ENCODE results near the gene RMRP.

DNA sequence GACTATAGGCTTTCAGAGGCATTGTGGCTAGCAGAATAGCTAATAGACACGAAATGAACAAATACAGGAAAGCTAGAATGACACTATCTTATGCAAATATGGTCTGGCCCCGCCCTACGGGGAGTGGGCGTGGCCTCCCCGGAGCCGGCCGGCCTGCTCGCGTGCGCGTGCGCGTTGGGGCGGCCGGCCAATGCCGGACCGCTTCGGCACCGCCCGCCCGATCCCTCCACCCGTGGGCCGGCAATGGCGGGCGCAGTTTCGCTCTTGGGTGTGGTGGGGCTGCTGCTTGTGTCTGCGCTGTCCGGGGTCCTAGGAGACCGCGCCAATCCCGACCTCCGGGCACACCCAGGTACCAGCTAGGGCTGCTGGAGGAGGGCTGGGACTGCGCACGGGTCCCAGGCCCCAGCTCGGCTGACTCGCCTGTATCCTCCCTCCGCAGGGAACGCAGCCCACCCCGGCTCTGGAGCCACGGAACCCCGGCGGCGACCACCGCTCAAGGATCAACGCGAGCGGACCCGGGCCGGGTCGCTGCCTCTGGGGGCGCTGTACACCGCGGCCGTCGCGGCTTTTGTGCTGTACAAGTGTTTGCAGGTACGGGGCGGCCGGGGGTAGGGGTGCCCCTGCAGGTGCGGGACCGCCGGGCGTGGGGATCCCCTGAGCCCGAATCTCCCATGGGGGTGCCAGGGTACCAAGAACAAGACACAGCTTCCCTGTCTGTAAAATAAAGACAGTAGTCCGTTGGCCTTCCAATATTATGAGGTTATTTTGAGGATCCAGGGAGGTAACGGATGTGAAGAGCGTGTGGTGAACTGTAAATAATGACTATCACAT is 533 bp upstream of the RMRP start, which contains the start of gene CCDC107:
- TF ChIP-seq POLR2AphosphoS5 (IDR thresholded peaks at IDR 0.05; ENCODE audit: low read depth) (peak; percentile 68), CREB1 (CRISPR knock-in tag; IDR thresholded peaks at IDR 0.05; ENCODE audit: low read depth) (peak; percentile 32; the same call in 1 of the 2 replicates), CTCF (conservative IDR thresholded peaks at IDR 0.05; ENCODE audit: low read depth in 2 of 2) (peak; percentile 60 to 72), ETS1 (IDR thresholded peaks at IDR 0.05) (no peak), EZH2 (IDR thresholded peaks at IDR 0.05; ENCODE audit: low read depth, unreplicated experiment) (no peak), NANOG (IDR thresholded peaks at IDR 0.05; ENCODE audit: borderline replicate concordance) (no peak), ZNF462 (CRISPR knock-in tag; IDR thresholded peaks at IDR 0.05) (no peak)
- TF ChIP-seq, protein P1, sequence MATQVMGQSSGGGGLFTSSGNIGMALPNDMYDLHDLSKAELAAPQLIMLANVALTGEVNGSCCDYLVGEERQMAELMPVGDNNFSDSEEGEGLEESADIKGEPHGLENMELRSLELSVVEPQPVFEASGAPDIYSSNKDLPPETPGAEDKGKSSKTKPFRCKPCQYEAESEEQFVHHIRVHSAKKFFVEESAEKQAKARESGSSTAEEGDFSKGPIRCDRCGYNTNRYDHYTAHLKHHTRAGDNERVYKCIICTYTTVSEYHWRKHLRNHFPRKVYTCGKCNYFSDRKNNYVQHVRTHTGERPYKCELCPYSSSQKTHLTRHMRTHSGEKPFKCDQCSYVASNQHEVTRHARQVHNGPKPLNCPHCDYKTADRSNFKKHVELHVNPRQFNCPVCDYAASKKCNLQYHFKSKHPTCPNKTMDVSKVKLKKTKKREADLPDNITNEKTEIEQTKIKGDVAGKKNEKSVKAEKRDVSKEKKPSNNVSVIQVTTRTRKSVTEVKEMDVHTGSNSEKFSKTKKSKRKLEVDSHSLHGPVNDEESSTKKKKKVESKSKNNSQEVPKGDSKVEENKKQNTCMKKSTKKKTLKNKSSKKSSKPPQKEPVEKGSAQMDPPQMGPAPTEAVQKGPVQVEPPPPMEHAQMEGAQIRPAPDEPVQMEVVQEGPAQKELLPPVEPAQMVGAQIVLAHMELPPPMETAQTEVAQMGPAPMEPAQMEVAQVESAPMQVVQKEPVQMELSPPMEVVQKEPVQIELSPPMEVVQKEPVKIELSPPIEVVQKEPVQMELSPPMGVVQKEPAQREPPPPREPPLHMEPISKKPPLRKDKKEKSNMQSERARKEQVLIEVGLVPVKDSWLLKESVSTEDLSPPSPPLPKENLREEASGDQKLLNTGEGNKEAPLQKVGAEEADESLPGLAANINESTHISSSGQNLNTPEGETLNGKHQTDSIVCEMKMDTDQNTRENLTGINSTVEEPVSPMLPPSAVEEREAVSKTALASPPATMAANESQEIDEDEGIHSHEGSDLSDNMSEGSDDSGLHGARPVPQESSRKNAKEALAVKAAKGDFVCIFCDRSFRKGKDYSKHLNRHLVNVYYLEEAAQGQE (IDR thresholded peaks at IDR 0.05; ENCODE audit: unreplicated experiment), result no peak
